ENCODE results near the gene DDX51. TPM values are rescaled to one million over a fixed set of nuclear protein-coding genes. Genes with fewer than 3 reads are reported as not detected.

The DDX51 gene
- total RNA-seq, 2 donors from 2014 or later: 18.3 to 23.4 TPM

- Mint-ChIP-seq H3K27me3 (ENCODE audit: low read depth) (no peaks in the 10 kb centered on the region), H3K4me1 (ENCODE audit: low read depth) (no peaks in the 10 kb centered on the region), H3K27ac (no peak overlapping the region), H3K9me3 (no peaks in the 10 kb centered on the region), H3K36me3 (ENCODE audit: insufficient read depth in 2 of 2) (peaks cover 0 to 21% of the 10 kb centered on the region in 2 donors), H3K4me3 (no peak overlapping the region)
- ATAC-seq (replicated peaks in 1 of 2) (no peak), DNase-seq (no peak)
Measured at GRCh38 chr12:132131952-132132351, 12.2 kb downstream of the DDX51 start.

GRCh38 chr12:132131229-132131628 lies 12.9 kb downstream of the DDX51 start:
- Mint-ChIP-seq H3K4me3 (no peak overlapping the region), H3K4me1 (ENCODE audit: low read depth) (no peaks in the 10 kb centered on the region), H3K27me3 (ENCODE audit: low read depth) (no peaks in the 10 kb centered on the region), H3K36me3 (ENCODE audit: insufficient read depth in 2 of 2) (peaks cover 2 to 25% of the 10 kb centered on the region in 2 donors), H3K27ac (no peak overlapping the region), H3K9me3 (no peaks in the 10 kb centered on the region)
- ATAC-seq (replicated peaks in 1 of 2): no peak
- DNase-seq: no peak

DNA sequence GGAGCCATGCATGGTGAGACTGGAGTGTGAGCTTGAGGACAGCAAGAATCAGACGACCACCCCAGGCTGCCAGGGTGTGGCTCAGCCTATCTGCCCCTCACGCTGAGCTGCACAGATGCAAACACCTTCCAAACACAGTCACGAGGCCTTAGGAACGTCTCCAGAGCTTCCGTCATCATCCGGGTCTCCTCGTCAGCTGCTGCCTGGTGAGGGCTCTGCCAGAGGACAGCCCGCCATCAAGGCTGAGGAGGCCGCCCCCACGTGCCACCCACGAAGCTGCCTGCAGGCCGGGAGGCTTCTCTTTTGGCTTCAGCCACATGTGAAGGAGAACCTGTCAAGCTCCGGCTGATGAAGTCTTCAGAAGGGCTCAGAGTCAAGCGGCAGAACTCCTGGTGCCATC lies 13.4 kb downstream of the DDX51 start:
- no peak for DNase-seq
- no peaks in the 10 kb centered on the region for H3K4me1 Mint-ChIP-seq (ENCODE audit: low read depth)
- no peak overlapping the region for H3K4me3 Mint-ChIP-seq
- no peaks in the 10 kb centered on the region for H3K27me3 Mint-ChIP-seq (ENCODE audit: low read depth)
- no peak overlapping the region for H3K27ac Mint-ChIP-seq
- H3K9me3 Mint-ChIP-seq: no peaks in the 10 kb centered on the region
- no peak for ATAC-seq (replicated peaks in 1 of 2)
- peaks cover 3 to 30% of the 10 kb centered on the region in 2 donors for H3K36me3 Mint-ChIP-seq (ENCODE audit: insufficient read depth in 2 of 2)

DNA sequence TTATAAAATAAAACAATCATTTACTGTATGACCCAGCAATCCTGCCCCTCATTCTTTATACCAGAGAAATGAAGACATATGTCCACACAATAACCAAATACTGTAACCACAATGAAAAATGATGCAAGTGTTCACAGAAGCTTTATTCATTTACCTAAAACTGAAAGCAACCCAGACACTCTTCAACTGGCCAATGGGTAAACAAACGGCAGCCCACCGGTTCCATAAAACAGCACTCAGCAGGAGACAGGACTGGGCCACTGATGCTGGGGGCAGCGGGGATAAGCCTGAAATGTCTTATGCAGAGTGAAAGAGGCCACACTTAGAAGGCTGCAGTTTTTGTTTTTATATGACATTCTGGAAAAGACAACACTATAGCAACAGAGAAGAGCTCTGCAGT lies 15.1 kb downstream of the DDX51 start:
- ATAC-seq (replicated peaks in 1 of 2): no peak
- H3K36me3 Mint-ChIP-seq (ENCODE audit: insufficient read depth in 2 of 2): peaks cover 8 to 37% of the 10 kb centered on the region in 2 donors

DNA sequence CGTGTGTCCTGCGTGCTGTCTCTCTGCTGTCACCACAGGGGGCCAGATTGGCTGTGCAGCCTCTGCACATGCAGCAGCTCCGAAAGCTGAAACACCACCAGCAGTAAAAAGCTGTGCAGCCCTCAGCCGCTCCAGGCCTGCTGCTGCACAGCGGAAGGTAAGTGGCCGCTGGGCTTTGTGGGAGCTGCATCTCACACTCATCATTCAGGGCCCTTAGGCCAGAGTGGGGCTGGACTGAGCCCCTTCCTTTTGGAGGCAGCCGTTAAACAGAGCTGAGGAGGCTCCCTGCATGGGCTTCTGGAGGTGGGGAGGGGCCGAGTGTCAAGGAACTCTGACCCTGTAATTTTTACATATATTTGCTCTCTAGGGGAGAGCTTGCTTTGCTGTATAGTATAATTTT lies 17.1 kb downstream of the DDX51 start:
- peaks cover 10 to 40% of the 10 kb centered on the region in 2 donors for H3K36me3 Mint-ChIP-seq (ENCODE audit: insufficient read depth in 2 of 2)

More for the DNA sequence above, 15.1 kb downstream of the DDX51 start:
- H3K4me1 Mint-ChIP-seq (ENCODE audit: low read depth): no peaks in the 10 kb centered on the region
- no peak overlapping the region for H3K27ac Mint-ChIP-seq
- no peak overlapping the region for H3K4me3 Mint-ChIP-seq
- DNase-seq: no peak
- no peaks in the 10 kb centered on the region for H3K9me3 Mint-ChIP-seq
- H3K27me3 Mint-ChIP-seq (ENCODE audit: low read depth): no peaks in the 10 kb centered on the region

GRCh38 chr12:132125736-132126135 lies 18.4 kb downstream of the DDX51 start:
- ATAC-seq (replicated peaks in 1 of 2) (no peak), DNase-seq (no peak)
- no peaks in the 10 kb centered on the region for H3K4me1 Mint-ChIP-seq (ENCODE audit: low read depth)
- H3K9me3 Mint-ChIP-seq: no peaks in the 10 kb centered on the region
- H3K4me3 Mint-ChIP-seq: no peak overlapping the region
- no peak overlapping the region for H3K27ac Mint-ChIP-seq
- no peaks in the 10 kb centered on the region for H3K27me3 Mint-ChIP-seq (ENCODE audit: low read depth)
- H3K36me3 Mint-ChIP-seq (ENCODE audit: insufficient read depth in 2 of 2): peaks cover 10 to 42% of the 10 kb centered on the region in 2 donors

More for the DNA sequence above, 17.1 kb downstream of the DDX51 start:
- no peak for ATAC-seq (replicated peaks in 1 of 2)
- Mint-ChIP-seq H3K27ac (no peak overlapping the region), H3K4me1 (ENCODE audit: low read depth) (no peaks in the 10 kb centered on the region), H3K27me3 (ENCODE audit: low read depth) (no peaks in the 10 kb centered on the region), H3K4me3 (no peak overlapping the region), H3K9me3 (no peaks in the 10 kb centered on the region)
- DNase-seq: no peak

DNA sequence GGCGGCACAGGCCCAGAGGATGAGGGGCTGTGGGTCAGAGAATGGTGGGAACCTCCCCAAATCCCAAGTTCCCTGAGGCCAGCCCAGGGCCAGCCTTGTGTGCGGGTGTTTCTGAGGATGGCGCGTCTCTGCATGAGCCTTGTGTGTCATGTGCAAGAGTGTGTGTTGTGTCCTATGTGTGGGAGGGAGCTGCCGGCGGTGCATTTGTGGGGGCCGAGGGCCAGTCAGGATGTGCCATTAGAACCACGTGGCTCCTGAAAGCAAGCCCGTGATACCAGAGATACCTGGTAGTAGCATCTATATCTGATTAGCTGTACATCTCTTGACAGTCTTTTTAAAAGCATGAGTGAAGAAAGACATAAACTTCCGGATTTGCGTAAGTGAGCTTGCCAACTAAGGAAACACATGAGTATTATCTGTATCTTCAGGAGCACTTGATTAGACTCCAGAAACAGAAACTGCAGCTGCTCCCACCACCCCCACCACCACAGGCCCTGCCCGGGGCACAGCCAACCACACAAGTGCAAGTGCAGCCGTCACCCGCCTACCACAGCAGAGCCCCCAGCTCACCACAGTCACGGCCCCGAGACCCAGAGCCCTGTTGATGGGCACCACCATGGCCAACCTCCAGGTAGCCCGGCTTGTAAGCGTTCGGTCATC lies 19.2 kb downstream of the DDX51 start:
- no peak overlapping the region for H3K27ac Mint-ChIP-seq
- no peaks in the 10 kb centered on the region for H3K4me1 Mint-ChIP-seq (ENCODE audit: low read depth)
- H3K4me3 Mint-ChIP-seq: no peak overlapping the region
- no peaks in the 10 kb centered on the region for H3K9me3 Mint-ChIP-seq
- DNase-seq: no peak
- H3K36me3 Mint-ChIP-seq (ENCODE audit: insufficient read depth in 2 of 2): peaks cover 10 to 42% of the 10 kb centered on the region in 2 donors
- ATAC-seq (replicated peaks in 1 of 2): no peak
- no peaks in the 10 kb centered on the region for H3K27me3 Mint-ChIP-seq (ENCODE audit: low read depth)

- H3K9me3 Mint-ChIP-seq: no peaks in the 10 kb centered on the region
- H3K4me1 Mint-ChIP-seq (ENCODE audit: low read depth): no peaks in the 10 kb centered on the region
- ATAC-seq (replicated peaks in 1 of 2): no peak
- H3K27me3 Mint-ChIP-seq (ENCODE audit: low read depth): no peaks in the 10 kb centered on the region
- peaks cover 10 to 39% of the 10 kb centered on the region in 2 donors for H3K36me3 Mint-ChIP-seq (ENCODE audit: insufficient read depth in 2 of 2)
- H3K4me3 Mint-ChIP-seq: no peak overlapping the region
- DNase-seq: no peak
- no peak overlapping the region for H3K27ac Mint-ChIP-seq
Measured at GRCh38 chr12:132123970-132124765, 20.0 kb downstream of the DDX51 start.

DNA sequence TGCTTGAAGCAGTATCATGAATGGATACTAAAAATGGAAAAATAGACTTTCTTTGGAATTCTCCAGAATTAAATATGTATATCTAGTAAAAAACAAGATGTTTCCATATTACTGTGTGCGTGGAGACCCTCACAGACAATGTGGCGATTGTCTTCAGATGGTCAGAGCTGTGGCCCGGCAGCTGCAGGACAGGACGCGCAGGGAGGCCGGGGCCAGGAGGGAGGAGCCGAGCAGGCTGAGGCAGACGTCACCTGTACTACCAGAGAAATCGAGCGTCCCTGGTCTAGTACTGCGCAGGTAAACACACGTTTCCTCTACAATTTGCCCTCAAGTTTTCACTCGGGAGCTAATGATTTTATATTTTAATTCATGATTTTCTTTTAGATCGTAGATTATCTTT lies 22.8 kb downstream of the DDX51 start:
- peaks cover 8 to 17% of the 10 kb centered on the region in 2 donors for H3K36me3 Mint-ChIP-seq (ENCODE audit: insufficient read depth in 2 of 2)
- H3K4me1 Mint-ChIP-seq (ENCODE audit: low read depth): no peaks in the 10 kb centered on the region
- no peak overlapping the region for H3K4me3 Mint-ChIP-seq
- DNase-seq (no peak), ATAC-seq (replicated peaks in 1 of 2) (no peak)
- no peaks in the 10 kb centered on the region for H3K9me3 Mint-ChIP-seq
- H3K27ac Mint-ChIP-seq: no peak overlapping the region
- H3K27me3 Mint-ChIP-seq (ENCODE audit: low read depth): no peaks in the 10 kb centered on the region

DNA sequence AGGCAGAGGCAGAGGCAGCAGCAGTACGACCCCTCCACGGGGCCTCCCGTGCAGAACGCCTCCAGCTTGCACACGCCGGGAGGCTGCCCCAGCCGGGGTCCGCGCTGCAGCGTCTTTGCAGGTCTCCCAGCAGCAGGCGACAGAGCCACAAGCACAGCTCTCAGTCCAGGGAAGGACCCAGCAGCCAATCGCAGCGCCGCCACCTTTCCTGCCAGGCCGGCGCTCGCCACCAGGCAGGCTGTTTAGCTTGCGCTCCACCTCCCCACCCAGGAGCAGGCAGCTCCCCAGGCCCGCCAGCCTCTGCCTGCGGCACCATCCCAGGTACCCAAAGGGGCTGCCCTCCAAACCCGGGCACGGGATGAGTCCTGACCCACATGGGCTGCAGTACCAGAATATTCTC lies 25.2 kb downstream of the DDX51 start:
- ATAC-seq (replicated peaks in 1 of 2) (no peak), DNase-seq (no peak)
- Mint-ChIP-seq H3K9me3 (no peaks in the 10 kb centered on the region), H3K4me1 (ENCODE audit: low read depth) (no peaks in the 10 kb centered on the region), H3K36me3 (ENCODE audit: insufficient read depth in 2 of 2) (peaks cover under 1 to 4% of the 10 kb centered on the region in 2 donors), H3K27ac (no peak overlapping the region), H3K27me3 (ENCODE audit: low read depth) (no peaks in the 10 kb centered on the region), H3K4me3 (no peak overlapping the region)

DNA sequence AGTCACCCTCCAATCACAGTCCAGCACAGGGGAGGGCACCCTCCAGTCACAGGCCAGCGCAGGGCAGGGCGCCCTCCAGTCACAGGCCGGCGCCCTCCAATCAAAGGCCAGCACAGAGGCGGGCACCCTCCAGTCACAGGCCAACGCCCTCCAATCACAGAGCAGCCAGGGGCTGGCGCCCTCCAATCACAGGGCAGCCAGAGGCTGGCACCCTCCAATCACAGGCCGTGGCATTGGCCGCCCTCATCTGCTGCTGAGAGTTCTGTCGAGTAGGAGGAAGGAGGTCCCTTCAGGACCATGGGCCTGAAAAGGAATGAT lies 26.6 kb downstream of the DDX51 start:
- H3K27me3 Mint-ChIP-seq (ENCODE audit: low read depth): no peaks in the 10 kb centered on the region
- H3K4me1 Mint-ChIP-seq (ENCODE audit: low read depth): no peaks in the 10 kb centered on the region
- H3K9me3 Mint-ChIP-seq: no peaks in the 10 kb centered on the region
- H3K4me3 Mint-ChIP-seq: no peak overlapping the region
- H3K36me3 Mint-ChIP-seq (ENCODE audit: insufficient read depth in 2 of 2): peaks cover 0 to 3% of the 10 kb centered on the region in 2 donors
- DNase-seq: no peak
- no peak for ATAC-seq (replicated peaks in 1 of 2)
- H3K27ac Mint-ChIP-seq: no peak overlapping the region

GRCh38 chr12:132116709-132117557 lies 27.2 kb downstream of the DDX51 start:
- no peak overlapping the region for H3K4me3 Mint-ChIP-seq
- no peaks in the 10 kb centered on the region for H3K4me1 Mint-ChIP-seq (ENCODE audit: low read depth)
- peaks cover 0 to 3% of the 10 kb centered on the region in 2 donors for H3K36me3 Mint-ChIP-seq (ENCODE audit: insufficient read depth in 2 of 2)
- H3K9me3 Mint-ChIP-seq: no peaks in the 10 kb centered on the region
- no peaks in the 10 kb centered on the region for H3K27me3 Mint-ChIP-seq (ENCODE audit: low read depth)
- no peak for ATAC-seq (replicated peaks in 1 of 2)
- DNase-seq: no peak
- H3K27ac Mint-ChIP-seq: no peak overlapping the region

DNA sequence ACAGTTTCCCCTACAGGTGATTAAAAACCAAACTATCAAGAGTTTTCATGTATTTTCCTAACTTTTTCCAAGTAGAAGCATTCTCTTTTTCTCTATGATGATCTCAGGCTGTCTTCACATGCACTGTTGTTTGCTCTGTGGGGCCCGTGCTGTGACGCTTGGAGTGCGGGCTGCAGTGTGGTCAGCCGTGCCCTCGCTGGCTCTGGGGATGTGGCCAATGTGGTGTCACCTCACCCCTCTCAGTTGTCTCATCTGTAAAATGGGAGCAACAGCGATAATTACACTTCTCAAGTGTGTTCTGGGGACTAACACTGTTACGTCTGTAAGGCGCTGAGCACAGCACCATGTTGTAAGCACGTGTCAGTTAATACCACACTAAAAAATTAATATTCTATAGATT lies 28.6 kb downstream of the DDX51 start:
- DNase-seq (no peak), ATAC-seq (replicated peaks in 1 of 2) (no peak)
- Mint-ChIP-seq H3K4me1 (ENCODE audit: low read depth) (no peaks in the 10 kb centered on the region), H3K27me3 (ENCODE audit: low read depth) (no peaks in the 10 kb centered on the region), H3K27ac (no peak overlapping the region), H3K36me3 (ENCODE audit: insufficient read depth in 2 of 2) (peaks cover 0 to 4% of the 10 kb centered on the region in 2 donors), H3K4me3 (no peak overlapping the region), H3K9me3 (no peaks in the 10 kb centered on the region)

All from activated T-cell treated with anti-CD3 and anti-CD28 coated beads, Interleukin-2, amount 50 U/mL, for 72 hours (primary cell).